ENCODE results near the gene RAC2.

- no peak for TF ChIP-seq ELK1 (IDR thresholded peaks at IDR 0.05; ENCODE audit: low read depth, low read length)
- no peak for TF ChIP-seq SMC3 (IDR thresholded peaks at IDR 0.05)
- TF ChIP-seq NFE2L2 (conservative IDR thresholded peaks at IDR 0.05; ENCODE audit: low read length): no peak
- no peak for TF ChIP-seq HDAC2 (IDR thresholded peaks at IDR 0.05)
- TF ChIP-seq, protein P1, sequence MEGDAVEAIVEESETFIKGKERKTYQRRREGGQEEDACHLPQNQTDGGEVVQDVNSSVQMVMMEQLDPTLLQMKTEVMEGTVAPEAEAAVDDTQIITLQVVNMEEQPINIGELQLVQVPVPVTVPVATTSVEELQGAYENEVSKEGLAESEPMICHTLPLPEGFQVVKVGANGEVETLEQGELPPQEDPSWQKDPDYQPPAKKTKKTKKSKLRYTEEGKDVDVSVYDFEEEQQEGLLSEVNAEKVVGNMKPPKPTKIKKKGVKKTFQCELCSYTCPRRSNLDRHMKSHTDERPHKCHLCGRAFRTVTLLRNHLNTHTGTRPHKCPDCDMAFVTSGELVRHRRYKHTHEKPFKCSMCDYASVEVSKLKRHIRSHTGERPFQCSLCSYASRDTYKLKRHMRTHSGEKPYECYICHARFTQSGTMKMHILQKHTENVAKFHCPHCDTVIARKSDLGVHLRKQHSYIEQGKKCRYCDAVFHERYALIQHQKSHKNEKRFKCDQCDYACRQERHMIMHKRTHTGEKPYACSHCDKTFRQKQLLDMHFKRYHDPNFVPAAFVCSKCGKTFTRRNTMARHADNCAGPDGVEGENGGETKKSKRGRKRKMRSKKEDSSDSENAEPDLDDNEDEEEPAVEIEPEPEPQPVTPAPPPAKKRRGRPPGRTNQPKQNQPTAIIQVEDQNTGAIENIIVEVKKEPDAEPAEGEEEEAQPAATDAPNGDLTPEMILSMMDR (IDR thresholded peaks at IDR 0.05): no peak
- no peak for TF ChIP-seq MAX (IDR thresholded peaks at IDR 0.05)
- TF ChIP-seq MYC (IDR thresholded peaks at IDR 0.05; ENCODE audit: borderline replicate concordance, low read length): no peak
- no peak for TF ChIP-seq JUNB (IDR thresholded peaks at IDR 0.05)
These were observed 29.8 kb upstream of the RAC2 start for GRCh38 chr22:37273846-37274225.
